HCT116 (cell line): ENCODE measurements around the gene PLBD2.

Experiments
- ATF3 ChIP-seq: IDR thresholded peaks from 2 replicates; pipeline ENCODE4 v1.6.1; 2012
- CEBPB ChIP-seq: IDR thresholded peaks from 2 replicates; pipeline ENCODE4 v1.6.1; 2012; ENCODE audit warnings: low read depth
- EGR1 ChIP-seq: IDR thresholded peaks from 2 replicates; pipeline ENCODE4 v1.6.1; 2012; ENCODE audit warnings: low read depth
- EZH2 ChIP-seq: fragments of 200-600 bp; sonication (generic); IDR thresholded peaks from 2 replicates; pipeline ENCODE4 v1.6.1; 2017; ENCODE audit warnings: antibody characterized with exemption, mixed run types
- JUND ChIP-seq: IDR thresholded peaks from 2 replicates; pipeline ENCODE4 v1.6.1; 2012
- POLR2A ChIP-seq: IDR thresholded peaks from 2 replicates; pipeline ENCODE4 v1.7.0; 2011; ENCODE audit warnings: borderline replicate concordance; ENCODE audit not compliant: insufficient read depth, insufficient read length; ENCODE audit errors: extremely low read depth
- POLR2AphosphoS5 ChIP-seq: IDR thresholded peaks from 2 replicates; pipeline ENCODE4 v1.6.1; 2011; ENCODE audit warnings: mild to moderate bottlenecking, low read depth, low read length, moderate library complexity
- RAD21 ChIP-seq: IDR thresholded peaks from 2 replicates; pipeline ENCODE4 v1.6.1; 2012; ENCODE audit warnings: low read depth, mild to moderate bottlenecking
- SRF ChIP-seq: IDR thresholded peaks from 2 replicates; pipeline ENCODE4 v1.6.1; 2012; ENCODE audit warnings: low read depth
- YY1 ChIP-seq: IDR thresholded peaks from 2 replicates; pipeline ENCODE4 v1.6.1; 2011; ENCODE audit warnings: low read length, low read depth, moderate library complexity, mild to moderate bottlenecking; ENCODE audit not compliant: insufficient replicate concordance; ENCODE audit errors: extremely low read depth
- TF ChIP-seq, protein P1 (sequence below), 3 experiments: fragments of 200-600 bp in 1 of 3; sonication (generic) in 1 of 3; IDR thresholded peaks in 2 of 3; conservative IDR thresholded peaks in 1 of 3; 2 replicates each; pipeline ENCODE4 v1.5.1; 2012 to 2017; ENCODE audit warnings: low read depth in 2 of 3, low read length in 2 of 3, antibody characterized with exemption in 1 of 3, borderline replicate concordance in 1 of 3, control low read depth in 1 of 3, mild to moderate bottlenecking in 1 of 3, mixed read lengths in 1 of 3, mixed run types in 1 of 3, moderate library complexity in 1 of 3; ENCODE audit not compliant: insufficient read depth in 1 of 3
- TF ChIP-seq, protein P2 (sequence below): IDR thresholded peaks from 2 replicates; pipeline ENCODE4 v1.6.1; 2012; ENCODE audit warnings: low read depth

DNA sequence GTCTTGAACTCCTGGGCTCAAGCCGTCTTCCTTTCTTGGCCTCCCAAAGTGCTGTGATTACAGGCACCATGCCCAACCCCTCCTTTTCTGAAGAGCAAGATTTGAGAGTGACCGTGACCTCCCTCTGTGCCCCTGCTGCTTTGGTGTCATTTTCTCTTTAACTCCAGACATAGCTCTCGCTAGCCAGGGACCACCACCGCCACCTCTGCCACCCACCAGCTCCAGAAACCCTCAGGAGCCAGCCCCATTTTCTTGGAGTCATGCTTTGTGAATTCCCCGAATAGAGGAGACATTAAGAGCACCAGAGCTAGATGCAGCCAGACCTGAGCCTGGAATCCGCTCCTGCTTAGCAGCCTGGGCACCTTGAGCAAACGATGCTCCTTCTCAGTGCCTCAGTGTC lies 81.9 kb downstream of the PLBD2 start:
- TF ChIP-seq JUND (no peak), EZH2 (no peak), SRF (no peak), POLR2AphosphoS5 (no peak), RAD21 (no peak), EGR1 (no peak), ATF3 (no peak), POLR2A (no peak), CEBPB (no peak), YY1 (no peak)
- TF ChIP-seq, protein P1, sequence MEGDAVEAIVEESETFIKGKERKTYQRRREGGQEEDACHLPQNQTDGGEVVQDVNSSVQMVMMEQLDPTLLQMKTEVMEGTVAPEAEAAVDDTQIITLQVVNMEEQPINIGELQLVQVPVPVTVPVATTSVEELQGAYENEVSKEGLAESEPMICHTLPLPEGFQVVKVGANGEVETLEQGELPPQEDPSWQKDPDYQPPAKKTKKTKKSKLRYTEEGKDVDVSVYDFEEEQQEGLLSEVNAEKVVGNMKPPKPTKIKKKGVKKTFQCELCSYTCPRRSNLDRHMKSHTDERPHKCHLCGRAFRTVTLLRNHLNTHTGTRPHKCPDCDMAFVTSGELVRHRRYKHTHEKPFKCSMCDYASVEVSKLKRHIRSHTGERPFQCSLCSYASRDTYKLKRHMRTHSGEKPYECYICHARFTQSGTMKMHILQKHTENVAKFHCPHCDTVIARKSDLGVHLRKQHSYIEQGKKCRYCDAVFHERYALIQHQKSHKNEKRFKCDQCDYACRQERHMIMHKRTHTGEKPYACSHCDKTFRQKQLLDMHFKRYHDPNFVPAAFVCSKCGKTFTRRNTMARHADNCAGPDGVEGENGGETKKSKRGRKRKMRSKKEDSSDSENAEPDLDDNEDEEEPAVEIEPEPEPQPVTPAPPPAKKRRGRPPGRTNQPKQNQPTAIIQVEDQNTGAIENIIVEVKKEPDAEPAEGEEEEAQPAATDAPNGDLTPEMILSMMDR (IDR thresholded peaks at IDR 0.05 in 2 of 3, conservative IDR thresholded peaks at IDR 0.05 in 1 of 3; ENCODE audit: borderline replicate concordance in 1 of 3, insufficient read depth in 1 of 3, low read depth in 2 of 3, low read length in 2 of 3) = no peak
- TF ChIP-seq, protein P2, sequence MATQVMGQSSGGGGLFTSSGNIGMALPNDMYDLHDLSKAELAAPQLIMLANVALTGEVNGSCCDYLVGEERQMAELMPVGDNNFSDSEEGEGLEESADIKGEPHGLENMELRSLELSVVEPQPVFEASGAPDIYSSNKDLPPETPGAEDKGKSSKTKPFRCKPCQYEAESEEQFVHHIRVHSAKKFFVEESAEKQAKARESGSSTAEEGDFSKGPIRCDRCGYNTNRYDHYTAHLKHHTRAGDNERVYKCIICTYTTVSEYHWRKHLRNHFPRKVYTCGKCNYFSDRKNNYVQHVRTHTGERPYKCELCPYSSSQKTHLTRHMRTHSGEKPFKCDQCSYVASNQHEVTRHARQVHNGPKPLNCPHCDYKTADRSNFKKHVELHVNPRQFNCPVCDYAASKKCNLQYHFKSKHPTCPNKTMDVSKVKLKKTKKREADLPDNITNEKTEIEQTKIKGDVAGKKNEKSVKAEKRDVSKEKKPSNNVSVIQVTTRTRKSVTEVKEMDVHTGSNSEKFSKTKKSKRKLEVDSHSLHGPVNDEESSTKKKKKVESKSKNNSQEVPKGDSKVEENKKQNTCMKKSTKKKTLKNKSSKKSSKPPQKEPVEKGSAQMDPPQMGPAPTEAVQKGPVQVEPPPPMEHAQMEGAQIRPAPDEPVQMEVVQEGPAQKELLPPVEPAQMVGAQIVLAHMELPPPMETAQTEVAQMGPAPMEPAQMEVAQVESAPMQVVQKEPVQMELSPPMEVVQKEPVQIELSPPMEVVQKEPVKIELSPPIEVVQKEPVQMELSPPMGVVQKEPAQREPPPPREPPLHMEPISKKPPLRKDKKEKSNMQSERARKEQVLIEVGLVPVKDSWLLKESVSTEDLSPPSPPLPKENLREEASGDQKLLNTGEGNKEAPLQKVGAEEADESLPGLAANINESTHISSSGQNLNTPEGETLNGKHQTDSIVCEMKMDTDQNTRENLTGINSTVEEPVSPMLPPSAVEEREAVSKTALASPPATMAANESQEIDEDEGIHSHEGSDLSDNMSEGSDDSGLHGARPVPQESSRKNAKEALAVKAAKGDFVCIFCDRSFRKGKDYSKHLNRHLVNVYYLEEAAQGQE = no peak
